Tibial artery (tissue), 4 donors: ENCODE results near the gene CYP4F12.
"Not testable (repeated sequence)": the region's sequence is repeated elsewhere in the genome, so short reads cannot be mapped to it uniquely, and the experiment has no call there.

Experiments
- DNase-seq, 2 donors: peaks; one replicate each; pipeline ENCODE4 v3.0.0-alpha.2; 2019
- H3K27ac ChIP-seq, 2 donors: fragments of 200-600 bp; sonication (generic) in 1 of 2; 1 replicate in 1 of 2; 2 replicates in 1 of 2; pipeline ENCODE4 v1.5.1; 2018 to 2019; ENCODE audit warnings: mild to moderate bottlenecking in 1 of 2
- H3K27me3 ChIP-seq, 2 donors: fragments of 200-600 bp; sonication (generic) in 1 of 2; one replicate each; pipeline versions ENCODE4 v1.5.1 to v1.6.0; 2016 to 2019
- H3K36me3 ChIP-seq, 3 donors: fragments of 200-600 bp; sonication (generic) in 2 of 3; one replicate each; pipeline ENCODE4 v1.5.1; 2016 to 2019; ENCODE audit warnings: mild to moderate bottlenecking in 2 of 3
- H3K4me1 ChIP-seq, 4 donors: fragments of 200-600 bp; sonication (generic) in 2 of 4; 1 replicate in 3 of 4; 2 replicates in 1 of 4; pipeline ENCODE4 v1.5.1; 2016 to 2019
- H3K4me3 ChIP-seq, 2 donors: fragments of 200-600 bp; sonication (generic) in 1 of 2; 1 replicate in 1 of 2; 2 replicates in 1 of 2; pipeline ENCODE4 v1.5.1; 2018 to 2019; ENCODE audit warnings: mild to moderate bottlenecking in 2 of 2
- H3K9me3 ChIP-seq, 3 donors: fragments of 200-600 bp; sonication (generic) in 1 of 3; one replicate each; pipeline ENCODE4 v1.5.1; 2016 to 2019
- CTCF ChIP-seq, 2 experiments: fragments of 200-600 bp in 1 of 2; fragments of 450-650 bp in 1 of 2; IDR thresholded peaks; one replicate each; pipeline ENCODE4 v1.5.1; 2017 to 2019; ENCODE audit warnings: antibody characterized with exemption in 2 of 2, mild to moderate bottlenecking in 1 of 2, moderate library complexity in 1 of 2
- intact Hi-C: fragments of 100-400 bp; cut with DNase I; formaldehyde crosslinking; loops from one replicate; pipeline ENCODE4 v1.15.0; 2023; ENCODE audit warnings: low total_unique reads

Gene CYP4F12

DNA sequence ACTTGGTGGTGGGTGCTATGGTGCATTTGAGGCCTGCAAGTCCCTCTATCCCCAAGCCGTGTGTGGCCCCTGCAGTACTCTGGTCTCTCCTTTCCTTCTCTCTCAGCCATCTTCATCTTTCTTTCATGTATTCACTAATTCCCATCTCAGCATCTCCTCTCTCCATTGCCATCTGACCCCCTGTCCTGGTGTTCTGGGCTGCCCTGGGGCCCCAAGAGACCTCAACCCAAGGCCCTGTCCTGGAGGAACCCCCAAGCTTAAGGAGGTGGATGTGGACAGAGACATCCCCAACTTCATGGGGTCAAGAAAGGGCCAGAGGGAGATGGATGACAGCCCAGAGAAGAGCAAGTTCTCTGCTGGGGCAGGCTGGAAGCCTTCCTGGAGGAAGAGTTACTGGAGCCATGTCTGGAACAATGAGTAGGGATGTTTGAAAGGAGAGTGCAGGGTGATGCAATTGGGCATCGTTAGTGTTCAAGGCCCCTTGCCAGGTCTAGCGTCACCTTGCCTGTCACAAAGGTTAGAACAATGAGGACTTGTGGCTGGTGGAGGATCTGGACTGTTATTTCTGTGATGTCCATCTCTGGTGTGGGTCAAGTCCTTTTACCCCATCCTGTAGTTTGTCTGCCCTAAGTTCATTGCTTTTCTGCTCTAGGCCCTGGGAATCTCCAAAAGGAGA is 28.7 kb upstream of the CYP4F12 start:
- intact Hi-C loops, result no loop called here
- Histone ChIP-seq H3K9me3 (peaks cover 0 to 6% (median 0%) of the 10 kb centered on the region in 3 donors), H3K27ac (no peak overlapping the region), H3K4me3 (no peak overlapping the region), H3K36me3 (no peaks in the 10 kb centered on the region), H3K4me1 (no peaks in the 10 kb centered on the region), H3K27me3 (peaks cover 0 to 15% of the 10 kb centered on the region in 2 donors)
- no peak for TF ChIP-seq CTCF (IDR thresholded peaks at IDR 0.05)
- DNase-seq, result no peak

GRCh38 chr19:15644816-15645215 is 28.1 kb upstream of the CYP4F12 start:
- Histone ChIP-seq H3K27me3 (peaks cover 0 to 15% of the 10 kb centered on the region in 2 donors), H3K27ac (no peak overlapping the region), H3K4me1 (no peaks in the 10 kb centered on the region), H3K4me3 (no peak overlapping the region), H3K9me3 (peaks cover 0 to 6% (median 0%) of the 10 kb centered on the region in 3 donors), H3K36me3 (no peaks in the 10 kb centered on the region)
- TF ChIP-seq CTCF (IDR thresholded peaks at IDR 0.05), result no peak
- DNase-seq, result no peak
- intact Hi-C loops, result no loop called here

- Histone ChIP-seq H3K4me3 (no peak overlapping the region), H3K36me3 (no peaks in the 10 kb centered on the region), H3K9me3 (peaks cover 0 to 6% (median 0%) of the 10 kb centered on the region in 3 donors), H3K4me1 (no peaks in the 10 kb centered on the region), H3K27me3 (peaks cover 0 to 23% of the 10 kb centered on the region in 2 donors), H3K27ac (no peak overlapping the region)
- intact Hi-C loops, result no loop called here
- TF ChIP-seq CTCF (IDR thresholded peaks at IDR 0.05), result no peak
- no peak for DNase-seq
These were observed 23.4 kb upstream of the CYP4F12 start for GRCh38 chr19:15649526-15649925.

DNA sequence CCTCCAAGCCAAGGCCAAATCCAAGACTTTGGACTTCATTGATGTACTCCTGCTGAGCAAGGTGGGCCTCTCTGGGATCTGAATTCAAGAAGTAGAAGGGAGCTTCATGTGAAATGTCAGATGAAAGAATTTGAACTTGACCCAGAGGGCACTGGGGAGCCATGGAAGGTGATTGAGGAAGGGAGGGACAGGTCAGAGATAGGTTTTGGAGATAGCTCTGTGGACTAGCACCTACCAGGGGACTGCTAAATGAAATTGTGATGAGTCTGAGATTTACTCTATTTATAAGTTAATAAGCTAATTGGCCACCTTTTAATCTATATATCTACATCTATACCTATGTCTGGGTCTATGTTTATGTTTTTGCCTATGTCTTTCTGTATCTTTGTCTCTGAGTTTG is 22.8 kb upstream of the CYP4F12 start:
- intact Hi-C loops, H3K4me1 ChIP-seq, H3K27ac ChIP-seq, DNase-seq, H3K4me3 ChIP-seq, H3K9me3 ChIP-seq, H3K36me3 ChIP-seq: not testable (repeated sequence)
- H3K27me3 ChIP-seq, result peaks cover 0 to 23% of the 10 kb centered on the region in 2 donors

DNA sequence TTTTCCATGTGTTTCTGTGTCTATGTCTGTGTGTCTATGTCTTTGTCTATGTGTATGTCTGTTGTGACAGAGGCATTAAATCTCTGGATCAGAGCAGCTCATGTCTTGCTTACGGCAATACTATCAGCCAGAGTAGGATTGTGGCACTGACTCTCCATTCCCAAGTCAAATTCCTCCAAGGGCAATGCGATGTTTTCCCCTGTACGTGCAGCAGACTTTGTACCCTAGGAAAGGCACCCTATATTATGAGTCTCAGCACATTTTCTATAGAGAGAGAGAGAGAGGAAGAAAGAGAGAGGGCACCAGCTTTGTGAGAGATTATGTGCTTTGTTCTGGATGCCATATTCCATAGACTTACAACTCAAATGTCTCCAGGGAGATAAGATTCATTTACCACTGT is 21.1 kb upstream of the CYP4F12 start:
- no peak overlapping the region for H3K4me3 ChIP-seq
- no peak for TF ChIP-seq CTCF (IDR thresholded peaks at IDR 0.05)
- no peak for DNase-seq
- no peak overlapping the region for H3K27ac ChIP-seq
- H3K9me3 ChIP-seq, result peaks cover 0 to 6% (median 0%) of the 10 kb centered on the region in 3 donors
- intact Hi-C loops, result no loop called here
- H3K4me1 ChIP-seq, result no peaks in the 10 kb centered on the region
- no peaks in the 10 kb centered on the region for H3K36me3 ChIP-seq
- peaks cover 0 to 15% of the 10 kb centered on the region in 2 donors for H3K27me3 ChIP-seq

GRCh38 chr19:15652559-15653278 is 20.2 kb upstream of the CYP4F12 start:
- DNase-seq, result no peak
- intact Hi-C loops, result no loop called here
- H3K27ac ChIP-seq, result no peak overlapping the region
- no peaks in the 10 kb centered on the region for H3K4me1 ChIP-seq
- peaks cover 0 to 6% (median 0%) of the 10 kb centered on the region in 3 donors for H3K9me3 ChIP-seq
- no peaks in the 10 kb centered on the region for H3K36me3 ChIP-seq
- no peak for TF ChIP-seq CTCF (IDR thresholded peaks at IDR 0.05)
- H3K4me3 ChIP-seq, result no peak overlapping the region
- H3K27me3 ChIP-seq, result peaks cover 0 to 16% of the 10 kb centered on the region in 2 donors
